ENCODE measurements around the gene FBXW10.
"Not testable (repeated sequence)": the region's sequence is repeated elsewhere in the genome, so short reads cannot be mapped to it uniquely, and the experiment has no call there.

Gene FBXW10

DNA sequence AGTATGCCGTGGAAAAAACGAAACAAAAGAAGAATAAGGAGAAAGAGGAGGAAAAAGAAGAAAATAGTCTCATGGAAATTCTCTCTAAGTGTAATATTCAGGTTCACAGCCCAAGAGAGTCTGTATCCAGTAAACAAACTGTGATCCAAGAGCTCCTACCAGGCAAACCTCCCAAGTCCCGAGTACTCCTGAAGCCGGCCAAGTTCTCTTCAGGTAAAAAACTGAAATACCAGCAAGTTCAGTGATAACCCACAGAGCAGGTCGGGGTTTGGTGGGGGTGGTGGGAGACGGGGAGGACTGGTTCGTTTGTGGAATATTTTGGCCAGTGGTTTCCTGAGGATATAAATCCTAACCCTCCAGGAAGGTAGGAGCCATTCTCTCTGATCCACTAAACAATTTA, 28.6 kb downstream of the FBXW10 start:
- Histone ChIP-seq H3K4me3 (ENCODE audit: low read depth in 1 of 2, low read length in 2 of 2) (no peak overlapping the region), H3K9ac (ENCODE audit: low read depth, low read length) (no peak overlapping the region), H3K4me2 (ENCODE audit: insufficient read depth, low read length) (no peak overlapping the region), H4K20me1 (ENCODE audit: insufficient read depth, low read length) (no peaks in the 10 kb centered on the region), H3K79me2 (ENCODE audit: insufficient read depth, low read length) (no peaks in the 10 kb centered on the region), H3K9me3 (ENCODE audit: insufficient read depth, low read length, severe bottlenecking) (no peaks in the 10 kb centered on the region), H3K27me3 (ENCODE audit: insufficient read depth, low read length, poor library complexity) (no peaks in the 10 kb centered on the region), H3K4me1 (ENCODE audit: insufficient read depth, low read length) (no peaks in the 10 kb centered on the region), H3K36me3 (ENCODE audit: insufficient read depth, low read length) (no peaks in the 10 kb centered on the region), H3K27ac (ENCODE audit: low read length) (no peak overlapping the region), H2AFZ (ENCODE audit: low read depth, low read length) (no peak overlapping the region)
- DNase-seq (no peak), ATAC-seq (ENCODE audit: insufficient read depth, low read depth) (no peak)
- TF ChIP-seq EZH2 (IDR thresholded peaks at IDR 0.05; ENCODE audit: borderline replicate concordance, low read depth, low read length, severe bottlenecking) = no peak
- TF ChIP-seq, protein P1, sequence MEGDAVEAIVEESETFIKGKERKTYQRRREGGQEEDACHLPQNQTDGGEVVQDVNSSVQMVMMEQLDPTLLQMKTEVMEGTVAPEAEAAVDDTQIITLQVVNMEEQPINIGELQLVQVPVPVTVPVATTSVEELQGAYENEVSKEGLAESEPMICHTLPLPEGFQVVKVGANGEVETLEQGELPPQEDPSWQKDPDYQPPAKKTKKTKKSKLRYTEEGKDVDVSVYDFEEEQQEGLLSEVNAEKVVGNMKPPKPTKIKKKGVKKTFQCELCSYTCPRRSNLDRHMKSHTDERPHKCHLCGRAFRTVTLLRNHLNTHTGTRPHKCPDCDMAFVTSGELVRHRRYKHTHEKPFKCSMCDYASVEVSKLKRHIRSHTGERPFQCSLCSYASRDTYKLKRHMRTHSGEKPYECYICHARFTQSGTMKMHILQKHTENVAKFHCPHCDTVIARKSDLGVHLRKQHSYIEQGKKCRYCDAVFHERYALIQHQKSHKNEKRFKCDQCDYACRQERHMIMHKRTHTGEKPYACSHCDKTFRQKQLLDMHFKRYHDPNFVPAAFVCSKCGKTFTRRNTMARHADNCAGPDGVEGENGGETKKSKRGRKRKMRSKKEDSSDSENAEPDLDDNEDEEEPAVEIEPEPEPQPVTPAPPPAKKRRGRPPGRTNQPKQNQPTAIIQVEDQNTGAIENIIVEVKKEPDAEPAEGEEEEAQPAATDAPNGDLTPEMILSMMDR (IDR thresholded peaks at IDR 0.05; ENCODE audit: borderline replicate concordance, extremely low read depth, low read length, poor library complexity, severe bottlenecking) = no peak

DNA sequence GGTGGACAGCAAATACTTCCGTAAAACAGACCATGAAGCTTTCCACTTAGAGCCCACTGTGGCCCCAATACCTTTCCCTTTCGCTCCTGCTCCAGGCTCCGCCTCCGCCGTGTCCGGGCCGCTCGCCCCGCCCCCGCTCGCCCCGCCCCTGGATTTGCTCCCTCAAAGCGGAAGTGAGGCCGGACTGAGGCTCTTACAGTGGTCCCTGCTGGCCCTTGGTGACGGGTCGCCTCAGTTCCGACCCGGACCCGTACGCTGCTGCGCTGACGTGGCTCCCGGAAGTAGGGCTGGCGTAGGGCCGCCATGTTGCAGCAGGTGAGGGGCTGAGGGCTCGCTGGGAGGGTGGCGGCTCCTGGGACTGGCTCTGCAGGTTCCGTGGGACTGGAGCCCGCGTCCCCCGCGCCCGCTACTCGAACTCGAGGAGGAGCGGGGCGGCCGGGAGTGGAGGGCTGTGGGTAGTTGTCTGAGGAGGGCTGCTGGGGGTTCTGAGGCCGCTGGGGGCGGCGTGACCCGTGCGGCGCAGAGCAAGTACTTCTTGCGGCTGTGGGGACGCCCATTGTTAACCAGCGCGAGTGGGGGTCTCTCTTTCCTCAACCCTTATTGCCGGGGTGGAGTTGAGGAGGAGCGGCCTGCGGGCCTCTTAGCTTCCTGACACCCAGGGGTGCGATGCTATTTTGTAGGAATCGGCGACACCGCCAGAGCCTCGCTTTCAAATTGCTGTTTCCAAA, 37.3 kb downstream of the FBXW10 start, which contains the start of gene TVP23B:
Gene TVP23B, plus strand, starts transcription at position 193 of the 728 bp plus-strand sequence. Its CDS starts 111 bp downstream, at position 304.
- H3K79me2 ChIP-seq (ENCODE audit: insufficient read depth, low read length) = peaks cover 17% of the 10 kb centered on the region
- H3K27me3 ChIP-seq (ENCODE audit: insufficient read depth, low read length, poor library complexity); H3K9me3 ChIP-seq (ENCODE audit: insufficient read depth, low read length, severe bottlenecking); H4K20me1 ChIP-seq (ENCODE audit: insufficient read depth, low read length); H3K36me3 ChIP-seq (ENCODE audit: insufficient read depth, low read length): not testable (repeated sequence)
- peaks cover 17% of the 10 kb centered on the region for H3K4me1 ChIP-seq (ENCODE audit: insufficient read depth, low read length)
- peak within 1 kb of the TSS; percentile 83 for H2AFZ ChIP-seq (ENCODE audit: low read depth, low read length)
- peak within 1 kb of the TSS; percentile 62 for H3K27ac ChIP-seq (ENCODE audit: low read length)
- peak; percentile 98 for ATAC-seq (ENCODE audit: insufficient read depth, low read depth)
- DNase-seq = peak; percentile 98
- H3K4me2 ChIP-seq (ENCODE audit: insufficient read depth, low read length) = peak within 1 kb of the TSS; percentile 71
- peak within 1 kb of the TSS; percentile 49 to 65 for H3K4me3 ChIP-seq (ENCODE audit: low read depth in 1 of 2, low read length in 2 of 2)
- peak within 1 kb of the TSS; percentile 61 for H3K9ac ChIP-seq (ENCODE audit: low read depth, low read length)

DNA sequence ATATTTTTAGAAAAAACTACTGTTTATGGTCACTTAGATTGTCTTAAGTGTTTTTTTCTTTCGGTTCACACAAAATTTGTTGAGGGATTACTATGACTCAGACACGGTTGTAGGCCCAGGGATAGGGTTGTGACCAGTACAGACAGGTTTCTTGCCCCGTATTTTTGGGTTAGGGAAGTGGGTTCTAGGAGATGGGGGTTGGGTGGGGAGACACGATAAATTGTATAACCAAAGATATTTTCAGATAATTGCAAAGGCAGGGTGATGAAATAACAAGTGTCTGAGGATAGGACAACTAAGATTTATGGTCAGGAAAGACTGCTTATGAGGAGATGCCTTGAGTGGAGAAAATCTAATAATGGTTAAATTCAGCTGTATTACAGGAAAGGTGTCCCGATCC, 38.0 kb downstream of the FBXW10 start:
- not testable (repeated sequence) for H2AFZ ChIP-seq (ENCODE audit: low read depth, low read length); H3K27me3 ChIP-seq (ENCODE audit: insufficient read depth, low read length, poor library complexity); H3K27ac ChIP-seq (ENCODE audit: low read length); H3K36me3 ChIP-seq (ENCODE audit: insufficient read depth, low read length); H4K20me1 ChIP-seq (ENCODE audit: insufficient read depth, low read length); ATAC-seq (ENCODE audit: insufficient read depth, low read depth); H3K9me3 ChIP-seq (ENCODE audit: insufficient read depth, low read length, severe bottlenecking); DNase-seq
- peak overlapping the region; percentile 71 for H3K4me2 ChIP-seq (ENCODE audit: insufficient read depth, low read length)
- H3K4me3 ChIP-seq (ENCODE audit: low read depth in 1 of 2, low read length in 2 of 2) = peak overlapping the region; percentile 20 to 65; a peak in 3 of 4 replicates
- H3K9ac ChIP-seq (ENCODE audit: low read depth, low read length) = peak overlapping the region; percentile 61
- peaks cover 17% of the 10 kb centered on the region for H3K4me1 ChIP-seq (ENCODE audit: insufficient read depth, low read length)
- H3K79me2 ChIP-seq (ENCODE audit: insufficient read depth, low read length) = peaks cover 17% of the 10 kb centered on the region

DNA sequence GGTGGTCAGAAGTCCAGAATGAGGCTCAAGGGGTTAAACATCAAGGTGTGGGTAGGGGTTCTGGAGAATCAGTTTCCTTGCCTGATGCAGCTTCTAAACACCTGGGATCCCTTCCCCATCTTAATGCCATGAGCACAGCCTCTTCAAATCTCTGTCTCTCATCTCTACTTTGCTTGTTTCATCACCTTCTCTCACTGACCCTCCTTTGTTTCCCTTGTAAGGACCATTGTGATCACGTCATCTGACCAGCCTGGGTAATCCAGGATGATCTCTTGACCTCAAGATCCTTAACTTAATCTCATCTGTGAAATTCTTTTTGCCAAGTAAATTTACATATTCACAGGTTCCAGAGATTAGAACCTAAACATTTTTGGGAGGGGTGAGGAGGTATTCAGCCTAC, 42.1 kb downstream of the FBXW10 start:
- not testable (repeated sequence) for DNase-seq; H3K36me3 ChIP-seq (ENCODE audit: insufficient read depth, low read length); H2AFZ ChIP-seq (ENCODE audit: low read depth, low read length); H3K4me3 ChIP-seq (ENCODE audit: low read depth in 1 of 2, low read length in 2 of 2); ATAC-seq (ENCODE audit: insufficient read depth, low read depth); H3K27ac ChIP-seq (ENCODE audit: low read length); H3K9me3 ChIP-seq (ENCODE audit: insufficient read depth, low read length, severe bottlenecking); H3K9ac ChIP-seq (ENCODE audit: low read depth, low read length); H4K20me1 ChIP-seq (ENCODE audit: insufficient read depth, low read length); H3K4me1 ChIP-seq (ENCODE audit: insufficient read depth, low read length); H3K4me2 ChIP-seq (ENCODE audit: insufficient read depth, low read length); H3K27me3 ChIP-seq (ENCODE audit: insufficient read depth, low read length, poor library complexity)
- H3K79me2 ChIP-seq (ENCODE audit: insufficient read depth, low read length) = peaks cover 14% of the 10 kb centered on the region

DNA sequence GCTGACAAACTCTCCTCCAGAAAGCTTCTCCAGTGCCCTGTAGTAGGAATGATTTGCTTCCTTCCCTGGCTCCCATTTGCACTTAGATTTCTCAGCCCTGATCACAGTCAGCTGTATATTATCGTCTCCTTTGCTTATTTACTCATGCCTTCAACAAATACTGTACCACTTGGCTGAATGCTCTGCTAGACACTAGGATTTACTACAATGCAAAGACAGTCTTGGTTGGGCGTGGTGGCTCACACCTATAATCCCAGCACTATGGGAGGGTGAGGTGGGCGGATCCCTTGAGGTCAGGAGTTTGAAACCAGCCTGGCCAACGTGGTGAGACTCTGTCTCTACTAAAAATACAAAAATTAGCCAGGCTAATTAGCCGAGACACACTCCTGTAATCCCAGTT, 43.0 kb downstream of the FBXW10 start:
- not testable (repeated sequence) for H3K4me2 ChIP-seq (ENCODE audit: insufficient read depth, low read length); H3K4me3 ChIP-seq (ENCODE audit: low read depth in 1 of 2, low read length in 2 of 2); H3K27ac ChIP-seq (ENCODE audit: low read length); ATAC-seq (ENCODE audit: insufficient read depth, low read depth); H3K27me3 ChIP-seq (ENCODE audit: insufficient read depth, low read length, poor library complexity); H3K4me1 ChIP-seq (ENCODE audit: insufficient read depth, low read length); DNase-seq; H3K36me3 ChIP-seq (ENCODE audit: insufficient read depth, low read length); H2AFZ ChIP-seq (ENCODE audit: low read depth, low read length); H4K20me1 ChIP-seq (ENCODE audit: insufficient read depth, low read length); H3K9me3 ChIP-seq (ENCODE audit: insufficient read depth, low read length, severe bottlenecking); H3K9ac ChIP-seq (ENCODE audit: low read depth, low read length)
- peaks cover 14% of the 10 kb centered on the region for H3K79me2 ChIP-seq (ENCODE audit: insufficient read depth, low read length)

DNA sequence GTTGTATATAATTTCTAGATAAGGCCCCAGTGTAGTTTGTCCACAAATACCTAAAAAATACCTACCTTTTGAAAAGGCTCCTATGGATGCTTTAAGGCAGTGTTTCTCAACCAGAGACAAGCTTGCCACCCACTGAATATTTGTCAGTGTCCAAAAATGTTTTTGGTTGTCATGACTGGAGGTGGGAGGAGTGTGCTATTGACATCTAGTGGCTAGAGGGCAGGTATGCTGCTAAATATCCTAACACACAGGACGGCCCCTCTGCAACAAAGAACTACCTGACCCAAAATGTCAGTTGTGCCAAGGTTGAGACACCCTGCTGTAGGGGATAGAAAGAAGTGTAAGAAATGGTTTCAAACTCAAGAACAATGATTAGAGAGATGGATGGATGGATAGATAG, 47.5 kb downstream of the FBXW10 start:
- DNase-seq; H4K20me1 ChIP-seq (ENCODE audit: insufficient read depth, low read length); H3K27ac ChIP-seq (ENCODE audit: low read length); H2AFZ ChIP-seq (ENCODE audit: low read depth, low read length); H3K4me1 ChIP-seq (ENCODE audit: insufficient read depth, low read length); H3K4me2 ChIP-seq (ENCODE audit: insufficient read depth, low read length); H3K9me3 ChIP-seq (ENCODE audit: insufficient read depth, low read length, severe bottlenecking); H3K27me3 ChIP-seq (ENCODE audit: insufficient read depth, low read length, poor library complexity); H3K79me2 ChIP-seq (ENCODE audit: insufficient read depth, low read length); H3K9ac ChIP-seq (ENCODE audit: low read depth, low read length); H3K4me3 ChIP-seq (ENCODE audit: low read depth in 1 of 2, low read length in 2 of 2); H3K36me3 ChIP-seq (ENCODE audit: insufficient read depth, low read length): not testable (repeated sequence)
- peak; percentile 53; the same call in 2 of the 3 replicates for ATAC-seq (ENCODE audit: insufficient read depth, low read depth)

DNA sequence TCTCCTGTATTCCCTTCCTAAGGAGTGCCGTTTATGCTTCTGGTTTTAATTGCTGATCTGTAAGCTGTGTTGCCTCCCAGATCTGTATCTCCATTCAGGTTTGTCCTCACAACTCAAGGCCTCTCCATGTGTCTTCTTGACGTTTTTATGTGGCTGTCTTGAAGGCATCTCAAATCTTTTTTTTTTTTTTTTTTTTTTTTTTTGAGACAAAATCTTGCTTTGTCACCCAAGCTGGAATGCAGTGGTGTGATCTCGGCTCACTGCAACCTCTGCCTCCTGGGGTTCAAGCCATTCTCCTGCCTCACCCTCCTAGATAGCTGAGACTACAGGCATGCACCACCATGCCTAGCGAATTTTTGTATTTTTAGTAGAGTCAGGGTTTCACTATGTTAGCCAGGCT, 51.0 kb downstream of the FBXW10 start:
- not testable (repeated sequence) for H3K9me3 ChIP-seq (ENCODE audit: insufficient read depth, low read length, severe bottlenecking); H3K4me2 ChIP-seq (ENCODE audit: insufficient read depth, low read length); H3K9ac ChIP-seq (ENCODE audit: low read depth, low read length); H4K20me1 ChIP-seq (ENCODE audit: insufficient read depth, low read length); H2AFZ ChIP-seq (ENCODE audit: low read depth, low read length); DNase-seq; H3K4me1 ChIP-seq (ENCODE audit: insufficient read depth, low read length); ATAC-seq (ENCODE audit: insufficient read depth, low read depth); H3K79me2 ChIP-seq (ENCODE audit: insufficient read depth, low read length); H3K4me3 ChIP-seq (ENCODE audit: low read depth in 1 of 2, low read length in 2 of 2); H3K27ac ChIP-seq (ENCODE audit: low read length); H3K27me3 ChIP-seq (ENCODE audit: insufficient read depth, low read length, poor library complexity)
- H3K36me3 ChIP-seq (ENCODE audit: insufficient read depth, low read length) = peaks cover 16% of the 10 kb centered on the region

Measured in DND-41 (cell line).